HG03039 (cell line): ENCODE measurements around the gene SSU72.

Experiments
- ATAC-seq: cut with Tn5 transposase; IDR thresholded peaks from one replicate; pipeline ENCODE4 v1.9.1; 2021; ENCODE audit warnings: mild to moderate bottlenecking, moderate library complexity; ENCODE audit not compliant: unreplicated experiment

SSU72 gene

DNA sequence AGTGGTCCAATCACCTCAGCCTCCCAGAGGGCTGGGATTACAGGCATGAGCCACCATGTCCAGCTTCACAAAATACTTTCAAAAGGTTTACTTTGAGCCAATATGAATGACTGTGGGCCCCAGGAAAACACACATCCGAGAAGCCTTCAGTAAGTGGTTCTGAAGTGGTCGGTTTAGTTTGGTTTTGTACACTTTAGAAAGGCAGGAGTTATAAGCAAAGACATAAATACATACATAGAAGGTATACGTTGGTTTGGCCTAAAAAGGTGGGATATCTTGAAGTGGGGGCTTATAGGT lies 37.4 kb upstream of the SSU72 start:
- ATAC-seq: no peak

DNA sequence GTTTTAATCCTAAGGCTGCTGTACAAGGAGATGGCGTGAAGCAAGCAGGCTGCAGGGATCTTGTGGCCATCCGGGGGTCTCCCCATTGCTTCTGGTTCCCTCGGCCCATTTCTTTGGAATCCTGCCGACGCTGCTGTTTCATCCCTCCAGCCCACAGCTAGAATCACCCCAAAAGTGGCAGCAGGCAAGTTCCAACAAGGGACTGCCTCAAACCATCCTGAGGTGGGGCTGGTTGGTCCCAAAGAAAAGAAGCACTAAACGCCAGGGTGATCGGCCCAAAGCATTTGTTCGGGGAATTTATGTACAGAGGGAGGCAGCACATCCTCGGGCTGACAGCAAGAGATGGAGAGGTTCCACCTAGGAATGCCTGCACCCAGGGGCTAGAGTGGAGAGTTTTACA lies 36.1 kb upstream of the SSU72 start:
- ATAC-seq: no peak

DNA sequence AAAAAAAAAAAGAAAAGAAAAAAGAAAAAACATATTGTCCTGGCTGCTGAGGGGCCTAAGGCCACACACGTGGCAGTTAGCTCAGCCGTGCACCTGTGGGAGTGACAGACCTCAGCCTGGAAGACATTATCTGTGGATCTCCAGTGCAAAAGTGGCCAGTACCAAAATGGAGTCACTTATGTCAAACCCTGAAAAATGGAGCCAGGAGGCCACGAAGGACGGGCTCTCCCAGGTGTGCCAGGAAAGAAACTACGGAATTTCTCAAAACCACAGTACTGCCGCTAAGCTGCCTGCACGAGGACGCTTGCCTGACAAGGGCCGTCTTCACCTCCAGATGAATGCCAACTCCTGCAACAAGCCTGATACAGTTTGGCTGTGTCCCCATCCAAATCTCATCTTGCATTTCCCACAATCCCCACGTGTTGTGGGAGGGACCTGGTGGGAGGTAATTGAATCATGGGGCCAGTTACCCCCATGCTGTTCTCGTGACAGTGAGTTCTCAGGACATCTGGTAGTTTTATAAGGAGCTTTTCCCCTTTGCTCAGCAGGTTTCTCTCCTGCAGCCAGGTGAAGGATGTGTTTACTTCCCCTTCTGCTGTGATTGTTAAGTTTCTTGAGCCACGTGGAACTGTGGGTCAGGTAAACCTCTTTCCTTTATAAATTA lies 35.3 kb upstream of the SSU72 start:
- ATAC-seq: no peak

DNA sequence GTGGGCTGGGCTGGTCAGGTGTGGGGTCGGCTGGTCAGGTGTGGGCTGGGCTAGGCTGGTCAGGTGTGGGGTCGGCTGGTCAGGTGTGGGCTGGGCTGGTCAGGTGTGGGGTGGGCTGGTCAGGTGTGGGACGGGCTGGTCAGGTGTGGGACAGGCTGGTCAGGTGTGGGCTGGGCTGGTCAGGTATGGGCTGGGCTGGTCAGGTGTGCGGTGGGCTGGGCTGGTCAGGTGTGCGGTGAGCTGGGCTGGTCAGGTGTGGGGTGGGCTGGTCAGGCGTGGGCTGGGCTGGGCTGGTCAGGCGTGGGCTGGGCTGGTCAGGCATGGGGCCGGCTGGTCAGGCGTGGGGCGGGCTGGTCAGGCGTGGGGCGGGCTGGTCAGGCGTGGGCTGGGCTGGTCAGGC lies 31.6 kb upstream of the SSU72 start:
- no peak for ATAC-seq

DNA sequence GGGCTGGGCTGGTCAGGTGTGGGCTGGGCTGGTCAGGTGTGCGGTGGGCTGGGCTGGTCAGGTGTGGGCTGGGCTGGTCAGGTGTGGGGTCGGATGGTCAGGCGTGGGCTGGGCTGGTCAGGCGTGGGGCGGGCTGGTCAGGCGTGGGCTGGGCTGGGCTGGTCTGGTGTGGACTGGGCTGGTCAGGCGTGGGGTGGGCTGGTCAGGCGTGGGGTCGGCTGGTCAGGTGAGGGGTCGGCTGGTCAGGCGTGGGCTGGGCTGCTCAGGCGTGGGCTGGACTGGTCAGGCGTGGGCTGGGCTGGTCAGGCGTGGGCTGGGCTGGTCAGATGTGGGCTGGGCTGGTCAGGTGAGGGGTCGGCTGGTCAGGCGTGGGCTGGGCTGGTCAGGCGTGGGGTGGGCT lies 31.1 kb upstream of the SSU72 start:
- ATAC-seq: no peak

DNA sequence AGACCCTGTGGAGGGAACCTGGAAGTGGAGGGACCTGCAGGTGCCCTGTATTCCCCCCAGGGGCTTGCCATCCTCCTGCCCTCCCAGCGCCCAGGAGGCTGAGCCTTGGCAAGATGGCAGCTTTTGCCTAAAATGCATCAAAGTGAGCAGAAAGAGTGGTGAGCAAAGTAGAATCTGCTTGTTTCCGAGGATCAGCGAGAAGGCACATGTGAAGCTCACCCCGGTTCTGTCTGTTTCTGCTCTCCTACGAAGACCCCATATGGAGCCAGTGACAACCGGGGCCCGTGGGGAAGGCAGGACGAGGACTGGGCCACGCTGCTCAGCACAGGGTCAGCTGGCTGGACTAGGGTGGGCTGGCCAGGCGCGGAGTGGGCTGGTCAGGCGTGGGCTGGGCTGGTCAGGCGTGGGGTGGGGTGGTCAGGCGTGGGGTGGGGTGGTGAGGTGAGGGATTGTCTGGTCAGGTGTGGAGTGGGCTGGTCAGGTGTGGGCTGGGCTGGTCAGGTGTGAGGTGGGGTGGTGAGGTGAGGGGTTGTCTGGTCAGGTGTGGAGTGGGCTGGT lies 30.4 kb upstream of the SSU72 start:
- no peak for ATAC-seq

DNA sequence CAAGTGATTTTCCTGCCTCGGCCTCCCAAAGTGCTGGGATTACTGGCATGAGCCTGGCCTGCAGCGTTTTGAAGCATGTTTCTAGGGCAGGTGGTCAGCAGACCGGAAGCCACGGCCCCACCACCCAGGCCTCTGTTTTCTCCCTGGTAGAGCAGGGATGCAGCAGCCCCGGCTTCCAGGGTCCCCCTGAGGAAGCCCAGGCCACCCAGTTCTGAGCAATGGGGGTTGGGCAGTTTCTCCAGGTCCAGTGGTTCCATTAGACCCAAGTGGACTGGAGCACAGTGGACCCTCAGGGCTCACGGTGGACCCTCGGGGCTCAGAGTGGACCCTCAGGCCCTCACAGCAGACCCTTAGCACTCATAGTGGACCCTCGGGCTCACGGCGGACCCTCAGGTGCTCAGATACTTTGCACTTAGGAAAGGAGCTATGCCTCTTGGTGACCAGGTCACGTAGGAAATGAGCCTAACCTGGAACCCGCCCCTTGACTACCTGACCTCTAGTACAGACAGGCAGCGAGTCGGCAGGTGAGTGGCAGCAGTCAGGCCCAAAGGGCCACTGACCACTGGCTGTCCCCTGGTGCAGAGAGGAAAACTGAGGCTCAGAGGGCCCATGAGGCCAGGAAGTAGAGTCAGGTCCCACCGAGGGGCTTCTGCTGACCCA lies 29.8 kb upstream of the SSU72 start:
- ATAC-seq: no peak

DNA sequence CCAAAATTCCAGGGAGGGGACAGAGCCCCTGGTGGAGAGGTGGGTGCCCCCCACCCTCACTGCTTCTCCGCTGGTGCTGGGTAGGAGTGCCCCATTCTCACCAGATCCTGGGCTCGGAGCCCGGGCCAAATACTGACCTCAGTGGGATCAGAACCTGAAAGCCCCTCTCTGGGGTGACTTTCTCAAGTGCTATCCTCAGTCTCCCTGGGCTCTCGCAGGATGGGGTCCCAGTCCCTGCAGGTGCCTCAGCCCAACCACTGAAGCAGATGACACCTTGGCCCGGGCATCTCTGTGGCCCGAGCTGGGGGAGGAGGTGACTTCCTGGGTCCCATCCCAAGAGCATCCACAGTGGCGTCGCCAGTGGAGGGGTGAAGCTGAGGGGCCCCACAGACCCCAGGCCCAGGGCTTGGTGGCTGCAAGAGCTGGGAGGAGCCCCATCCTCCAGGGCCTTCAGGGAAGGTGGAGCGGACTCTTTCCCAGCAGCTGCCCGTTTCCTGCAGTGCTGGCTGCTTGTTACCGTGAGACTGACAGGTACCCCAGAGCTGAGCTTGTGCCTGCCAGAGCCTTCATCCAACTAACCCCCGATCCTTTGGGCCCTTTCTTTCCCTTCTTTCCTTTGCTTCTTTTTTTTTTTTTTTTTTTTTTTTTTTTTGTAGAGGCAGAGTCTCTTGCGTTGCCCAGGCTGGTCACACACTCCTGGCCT lies 29.2 kb upstream of the SSU72 start:
- ATAC-seq: no peak

DNA sequence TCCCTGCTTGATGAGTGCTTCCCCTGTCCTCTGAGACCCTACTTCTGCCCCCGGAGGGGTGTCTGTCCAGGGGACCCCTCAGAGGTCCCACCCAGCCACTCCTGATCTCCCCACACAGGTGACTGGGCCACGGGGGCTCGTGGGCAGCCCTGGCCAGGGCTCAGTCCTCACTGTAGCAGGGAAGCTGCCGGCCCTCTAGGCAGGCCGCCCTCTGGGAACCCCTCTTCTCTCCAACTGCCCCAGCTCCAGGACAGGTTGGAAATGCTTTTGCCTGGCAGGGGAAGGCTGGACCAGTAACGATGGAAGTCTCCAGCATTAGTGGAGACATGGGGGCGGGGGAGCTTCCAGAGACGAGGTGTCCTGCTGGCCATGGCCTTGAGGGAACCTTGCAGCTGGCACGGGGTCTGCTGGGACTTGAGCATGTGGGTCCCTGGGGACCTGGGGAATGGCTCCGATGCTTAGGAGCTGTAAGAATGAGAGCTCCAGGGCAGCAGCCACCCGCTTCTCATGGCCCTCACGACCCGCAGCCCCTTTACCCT lies 28.4 kb upstream of the SSU72 start:
- ATAC-seq: no peak

DNA sequence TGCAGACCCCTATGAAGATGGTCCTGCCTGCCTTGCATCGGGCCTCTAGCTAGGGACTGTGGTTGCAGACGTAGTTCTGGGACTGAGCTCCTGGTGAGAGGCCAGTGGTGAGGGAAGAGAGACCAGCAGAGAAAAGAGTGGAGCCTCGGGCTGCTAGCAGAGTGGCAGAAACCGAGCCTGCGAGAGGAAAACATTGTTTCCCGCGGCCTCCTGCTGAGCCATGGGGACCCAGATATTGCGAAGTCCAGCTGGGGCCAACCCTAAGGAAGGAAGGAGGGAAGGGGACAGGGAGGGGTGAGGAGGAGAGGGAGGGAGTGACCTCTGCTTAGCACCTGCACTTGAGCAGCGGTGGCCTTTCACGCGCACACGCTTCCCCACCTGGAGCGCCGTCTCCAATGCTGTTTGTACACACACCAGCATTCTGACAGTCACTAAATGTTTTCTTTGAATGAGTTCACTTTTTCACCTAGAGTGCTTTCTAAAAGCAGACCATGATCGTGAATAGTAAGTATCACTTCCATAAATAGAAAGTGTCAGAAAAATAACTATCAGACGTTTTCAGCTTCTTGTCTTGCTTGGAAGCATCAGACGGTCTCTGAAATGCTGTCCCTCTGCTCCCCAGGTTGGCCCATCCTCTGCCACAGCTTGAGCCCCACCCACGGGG lies 27.8 kb upstream of the SSU72 start:
- no peak for ATAC-seq

DNA sequence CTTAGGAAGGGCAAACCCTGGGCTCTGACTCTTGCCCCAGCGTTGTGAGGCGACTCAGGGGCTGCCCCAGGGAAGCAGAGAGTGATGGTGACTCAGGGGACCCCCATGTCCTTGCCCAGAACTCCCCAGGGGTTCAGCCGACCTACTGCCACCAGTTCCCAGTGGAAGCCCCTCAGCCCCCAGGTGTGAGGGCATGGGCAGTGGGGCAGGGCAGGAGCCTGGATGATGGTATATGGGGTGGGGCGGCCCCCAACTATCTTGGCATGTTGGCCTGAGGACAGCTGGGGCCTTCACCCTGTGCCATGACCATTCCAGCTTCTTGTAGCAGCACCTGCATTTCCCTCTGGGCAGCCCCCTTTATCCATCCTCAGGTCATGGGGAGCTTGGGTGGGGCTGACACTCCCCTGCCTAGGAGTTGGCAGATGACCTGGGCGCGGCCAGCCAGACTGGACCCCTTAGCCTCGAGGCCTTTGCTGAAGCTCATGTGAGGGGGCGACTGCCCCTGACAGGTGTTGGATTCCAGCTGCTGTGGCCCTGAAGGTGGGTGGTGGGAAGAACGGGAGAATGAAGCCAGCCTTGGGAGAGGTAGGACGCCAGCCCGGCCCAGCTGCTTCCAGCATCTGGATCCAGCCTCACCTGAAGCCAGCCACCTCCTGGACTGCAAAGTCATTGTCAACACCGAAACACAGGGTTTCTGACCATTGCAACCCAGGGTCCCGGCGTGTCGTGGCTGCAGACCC lies 27.1 kb upstream of the SSU72 start:
- no peak for ATAC-seq

DNA sequence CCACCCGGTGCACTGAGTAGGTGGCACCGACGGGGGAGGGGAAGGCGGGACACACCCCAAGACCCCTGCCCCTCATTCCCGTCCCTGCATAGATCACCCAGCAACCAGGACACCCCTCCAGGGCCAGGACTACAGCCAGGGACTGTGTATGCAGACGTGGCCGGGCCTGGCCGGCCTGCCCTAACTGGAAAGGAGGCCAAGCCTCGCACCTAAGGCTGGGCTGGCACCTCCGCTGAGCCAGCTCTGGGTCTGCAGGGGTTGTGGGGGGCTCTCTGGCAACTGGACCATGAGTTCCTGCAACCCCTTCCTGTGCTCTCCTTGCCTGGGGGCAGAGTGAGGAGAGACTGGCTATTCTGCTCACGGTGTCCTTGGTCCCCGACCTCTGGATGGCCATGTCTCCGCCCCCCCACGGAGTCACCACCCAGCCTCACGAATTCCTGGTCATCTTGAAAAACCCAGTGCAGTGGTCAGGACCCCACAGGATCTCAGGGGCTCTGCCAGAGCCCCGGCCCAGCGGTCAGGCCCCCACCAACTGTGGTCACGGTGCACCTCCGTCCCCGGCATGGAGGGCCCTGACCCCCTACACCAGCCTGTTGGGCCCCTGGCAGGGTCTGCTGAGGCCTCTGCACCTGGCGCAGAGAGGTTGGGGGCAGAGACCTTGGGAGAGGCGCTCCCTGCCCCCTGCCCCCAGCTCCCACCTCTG lies 26.3 kb upstream of the SSU72 start:
- ATAC-seq: no peak

DNA sequence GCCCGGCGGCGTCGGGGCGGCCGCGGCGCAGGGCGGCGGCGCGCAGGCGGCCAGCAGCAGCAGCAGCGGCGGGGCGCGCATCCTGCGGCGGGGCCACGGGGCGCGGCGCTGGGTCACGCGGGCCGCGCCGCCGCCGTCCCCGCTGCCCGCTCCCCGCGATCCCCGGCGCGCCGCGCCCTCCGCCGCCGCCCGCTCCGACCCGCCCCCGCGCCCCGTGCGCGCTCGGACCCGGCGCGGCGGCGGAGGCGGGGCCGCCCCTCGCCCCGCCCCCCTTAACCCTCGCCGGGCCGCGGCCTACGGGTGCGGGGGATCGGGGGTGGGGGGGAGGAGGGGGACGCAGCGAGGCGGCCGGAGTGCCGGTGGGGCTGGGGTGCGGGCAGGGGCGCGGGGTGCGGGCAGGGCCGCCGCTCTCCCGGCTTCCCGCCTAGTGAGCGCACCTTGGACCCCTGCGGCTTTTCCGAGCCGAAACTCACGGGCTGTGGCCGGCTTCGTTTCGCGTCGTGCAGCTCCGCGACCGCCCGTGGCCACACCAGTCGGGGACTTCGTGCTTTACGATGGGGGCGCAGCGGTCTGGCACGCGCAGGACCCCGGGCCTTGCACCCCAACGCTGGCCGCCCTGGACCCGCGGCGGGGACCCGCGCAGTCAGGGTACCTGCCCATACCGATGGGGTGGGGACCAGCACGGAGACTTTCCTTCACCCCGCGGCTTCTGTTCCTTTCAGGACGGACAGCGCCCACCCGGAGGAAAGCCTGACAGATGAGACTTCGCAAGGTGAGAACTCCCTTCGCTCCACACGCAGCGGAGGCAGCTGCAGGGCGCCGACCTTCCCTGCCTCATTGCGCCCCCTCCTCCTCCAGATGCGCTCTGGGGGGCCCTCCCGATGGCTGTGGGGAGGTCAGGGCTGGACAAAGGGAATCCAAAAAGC lies 25.5 kb upstream of the SSU72 start, which contains the start of gene FNDC10:
Gene FNDC10, minus strand, starts transcription at position 201 of the 926 bp plus-strand sequence. Its CDS starts 120 bp downstream, at position 81.
- ATAC-seq: no peak

DNA sequence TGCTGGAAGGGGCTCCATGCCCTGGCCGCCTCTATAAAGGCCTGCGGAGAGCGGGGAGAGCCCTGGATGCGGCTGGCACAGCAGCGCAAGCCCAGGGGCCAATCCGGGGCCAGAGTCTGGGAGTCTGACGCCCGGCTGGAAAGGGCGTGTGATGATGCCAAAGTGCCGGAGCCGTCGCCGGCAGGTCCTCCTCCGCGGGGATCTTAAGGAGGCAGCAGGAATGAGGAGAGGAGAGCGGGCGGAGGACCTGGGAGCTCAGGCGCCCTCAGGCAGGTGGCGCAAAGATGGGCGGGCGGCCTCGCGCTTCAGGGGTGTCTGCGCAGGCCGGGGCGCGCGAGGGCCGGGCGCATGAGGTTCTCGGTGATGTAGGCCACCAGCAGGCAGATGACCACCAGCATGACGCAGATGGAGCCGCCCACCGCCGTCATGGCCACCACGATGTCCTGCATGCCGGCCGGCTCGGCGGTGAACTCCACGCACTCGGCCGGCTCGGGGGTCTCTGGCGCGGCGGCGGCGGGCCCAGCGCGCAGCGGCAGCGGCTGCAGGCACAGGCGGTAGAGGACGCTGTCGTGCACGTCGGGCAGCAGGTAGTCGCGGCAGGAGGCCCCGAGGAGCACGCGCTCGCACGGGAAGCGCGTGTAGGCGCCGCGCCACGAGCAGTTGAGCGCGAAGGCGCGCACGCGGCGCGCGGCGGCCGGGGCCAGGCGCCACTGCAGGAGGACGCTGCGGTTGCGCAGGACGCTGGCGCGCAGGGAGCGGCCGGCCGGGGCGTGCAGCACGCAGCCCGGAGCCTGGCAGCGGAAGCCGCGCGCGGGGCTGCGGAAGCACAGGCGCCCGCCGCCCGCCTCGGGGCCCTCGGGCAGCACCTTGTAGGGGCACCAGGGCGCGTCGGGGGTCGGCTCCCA lies 24.6 kb upstream of the SSU72 start:
- no peak for ATAC-seq

DNA sequence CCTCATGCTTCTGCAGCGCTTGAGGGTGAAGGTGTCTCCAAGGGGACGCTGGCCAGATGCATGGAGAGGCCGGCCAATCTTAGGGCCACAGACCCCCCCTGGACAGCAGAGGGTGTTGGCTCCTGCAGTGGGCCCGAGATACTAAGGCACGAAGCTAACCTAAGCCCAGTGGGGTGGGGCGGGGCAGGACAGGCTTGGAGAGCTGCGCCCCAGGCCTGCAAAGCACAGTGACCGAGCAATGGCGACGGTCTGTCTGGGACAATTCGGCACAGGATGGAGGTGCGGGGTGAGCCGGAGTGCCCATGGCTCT lies 24.0 kb upstream of the SSU72 start:
- ATAC-seq: no peak

DNA sequence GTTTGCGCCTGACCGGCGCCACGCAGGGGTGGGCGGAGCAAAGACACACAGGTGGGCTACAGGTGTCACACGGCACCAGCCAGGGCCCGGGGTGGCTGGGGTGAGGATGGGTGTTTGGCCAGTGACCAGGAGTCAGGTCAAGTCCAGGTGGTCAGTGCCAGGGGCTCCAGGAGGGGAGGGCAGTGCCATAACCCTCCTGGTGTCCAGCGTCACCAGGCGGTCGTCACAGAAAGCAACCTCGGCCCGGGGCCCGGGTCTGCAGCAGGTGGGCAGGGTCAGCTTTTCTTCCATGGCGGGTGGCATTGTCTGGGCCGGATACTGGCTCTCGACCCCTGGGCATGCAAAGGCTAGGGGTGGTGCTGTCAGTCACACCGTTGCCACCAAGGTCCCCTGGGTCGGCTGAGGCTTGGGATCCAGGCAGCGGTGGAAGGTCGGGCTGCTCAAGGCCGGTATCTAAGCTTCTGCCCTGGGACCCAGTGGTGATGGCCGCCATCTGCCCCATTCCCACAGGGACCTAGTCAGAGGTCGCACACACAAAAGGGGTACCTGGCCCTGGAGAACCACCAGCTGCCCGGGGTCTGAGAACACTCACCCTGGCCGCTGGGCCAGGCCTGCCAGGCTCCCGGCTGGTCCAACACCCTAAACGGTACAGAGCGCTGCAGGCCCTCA lies 23.5 kb upstream of the SSU72 start:
- no peak for ATAC-seq

DNA sequence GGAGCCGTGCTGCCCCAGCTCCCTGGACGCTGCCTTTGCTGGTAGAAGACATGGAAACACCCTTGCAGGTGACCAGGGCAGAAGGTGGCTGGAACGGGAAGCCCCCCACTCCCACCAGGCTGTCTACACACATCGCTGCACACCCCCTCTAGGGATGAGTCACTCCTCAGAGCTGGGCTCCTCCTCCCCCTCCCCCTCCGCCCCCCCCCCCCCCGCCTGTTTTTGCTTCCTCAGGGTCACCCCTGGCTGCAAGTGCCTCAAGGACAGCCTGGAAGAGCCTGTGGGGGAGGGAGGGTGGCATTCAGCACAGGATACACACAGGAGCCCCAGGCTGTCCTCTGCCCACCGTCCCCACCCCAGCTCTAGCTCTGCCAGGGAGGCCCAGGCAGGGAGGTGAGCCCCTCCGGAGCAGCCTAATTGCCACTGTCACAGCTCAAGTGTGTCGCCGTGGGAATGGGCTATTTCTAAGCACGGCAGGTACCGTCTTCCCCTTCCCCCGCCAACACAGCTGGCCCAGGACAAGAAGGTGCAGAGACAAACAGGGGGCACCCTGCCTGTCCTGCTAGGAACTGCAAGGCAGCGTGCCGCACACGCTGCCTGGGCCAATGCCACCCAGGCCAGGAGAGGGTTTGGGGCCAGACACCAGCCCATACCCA lies 22.7 kb upstream of the SSU72 start:
- ATAC-seq: no peak
